ENCODE measurements around the gene RAB7A.
"Not testable (repeated sequence)": the region's sequence is repeated elsewhere in the genome, so short reads cannot be mapped to it uniquely, and the experiment has no call there.

RAB7A gene

GRCh38 chr3:128710816-128711433 is 15.1 kb upstream of the RAB7A start:
- DNase-seq (ENCODE audit: low spot score) = no peak

DNA sequence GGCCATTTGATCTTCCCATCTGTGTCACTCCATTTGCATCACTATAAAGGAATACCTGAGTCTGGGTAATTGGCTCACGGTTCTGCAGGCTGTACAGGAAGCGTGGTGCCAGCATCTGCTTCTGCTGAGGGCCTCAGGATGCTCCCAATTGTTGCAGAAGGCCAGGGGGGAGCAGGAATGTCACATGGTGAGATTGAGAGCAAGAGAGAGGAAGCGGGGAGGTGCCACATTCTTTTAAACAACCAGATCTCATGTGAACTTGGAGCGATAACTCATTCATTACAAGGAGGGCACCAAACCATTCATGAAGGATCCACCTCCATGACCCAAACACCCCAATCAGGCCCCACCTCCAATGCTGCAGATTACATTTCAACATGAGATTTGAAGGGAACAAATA is 13.1 kb upstream of the RAB7A start:
- DNase-seq (ENCODE audit: low spot score) = no peak

DNA sequence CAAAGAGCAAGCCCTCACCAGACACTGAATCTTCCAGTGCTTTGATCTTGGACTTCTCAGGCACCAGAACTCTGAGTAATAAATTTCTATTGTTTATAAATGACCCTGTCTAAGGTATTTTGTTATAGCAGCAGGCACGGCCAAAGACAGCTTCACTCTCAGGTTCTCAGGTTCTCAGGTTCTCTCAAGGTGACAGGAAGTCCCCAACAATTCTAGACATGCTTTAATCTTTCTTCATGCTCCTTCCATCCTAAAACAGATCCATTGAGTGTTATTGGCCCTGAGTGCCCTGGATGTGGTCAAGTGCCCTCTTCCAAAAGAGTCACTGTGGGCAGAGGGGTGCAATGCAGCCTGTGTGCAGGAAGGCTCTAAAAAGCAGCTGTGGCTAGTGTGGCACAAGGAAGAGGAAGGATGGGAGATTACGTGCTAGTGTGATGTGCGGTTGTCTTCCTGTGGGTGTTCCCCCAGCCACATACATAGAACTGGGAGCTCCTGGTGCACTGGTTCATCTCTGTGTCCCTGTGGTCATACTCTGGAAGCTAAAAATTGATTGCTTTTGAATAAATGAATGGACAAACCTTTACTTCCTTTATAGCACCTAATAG is 11.0 kb upstream of the RAB7A start:
- no peak for DNase-seq (ENCODE audit: low spot score)

GRCh38 chr3:128718892-128719291 is 7.1 kb upstream of the RAB7A start:
- DNase-seq (ENCODE audit: low spot score) = not testable (repeated sequence)

- no peak for DNase-seq (ENCODE audit: low spot score)
These were observed 5.1 kb upstream of the RAB7A start for GRCh38 chr3:128720891-128721290.

GRCh38 chr3:128723477-128723876 is 2.5 kb upstream of the RAB7A start:
- DNase-seq (ENCODE audit: low spot score) = no peak

GRCh38 chr3:128725547-128726022 is 398 bp upstream of the RAB7A start:
- DNase-seq (ENCODE audit: low spot score) = no peak

DNA sequence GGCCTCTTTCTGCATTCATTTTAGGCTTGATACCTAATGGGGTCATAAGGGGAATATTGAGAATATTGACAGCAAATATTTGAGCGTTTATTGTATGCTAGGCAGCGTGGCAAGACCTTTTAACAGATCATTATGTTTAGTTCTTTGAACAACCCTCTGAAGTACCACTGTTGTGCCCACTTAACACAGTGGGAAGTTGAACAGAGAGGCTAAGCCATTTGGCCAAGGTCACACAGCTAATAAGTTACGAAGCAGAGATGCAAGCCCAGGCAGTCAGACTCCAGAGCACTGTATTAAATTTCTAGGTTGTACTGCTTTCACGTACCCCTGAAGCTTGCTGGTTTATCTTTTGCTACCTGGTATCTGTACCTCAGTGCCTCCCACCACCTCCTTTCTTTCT is 1.1 kb downstream of the RAB7A start:
- DNase-seq (ENCODE audit: low spot score) = no peak

DNA sequence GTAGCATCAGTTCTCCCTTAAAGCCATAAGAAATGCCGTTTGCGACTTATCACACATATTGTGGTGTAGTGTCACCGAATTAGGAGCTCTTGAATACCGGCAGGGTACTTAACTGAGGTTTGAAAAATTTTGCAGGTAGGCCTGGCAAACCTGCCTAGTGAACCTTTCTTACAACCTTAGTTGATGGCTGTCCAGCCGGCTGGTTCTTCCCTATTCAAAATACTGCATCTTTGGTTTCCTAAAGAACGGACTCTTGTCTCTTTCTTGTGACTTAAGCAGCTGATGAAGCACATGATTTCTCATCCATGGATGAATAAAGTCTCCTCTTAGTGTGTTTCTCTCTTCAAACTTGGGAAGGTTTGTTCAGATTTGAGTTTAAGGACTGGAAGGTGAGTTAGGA is 1.5 kb downstream of the RAB7A start:
- DNase-seq (ENCODE audit: low spot score) = no peak

DNA sequence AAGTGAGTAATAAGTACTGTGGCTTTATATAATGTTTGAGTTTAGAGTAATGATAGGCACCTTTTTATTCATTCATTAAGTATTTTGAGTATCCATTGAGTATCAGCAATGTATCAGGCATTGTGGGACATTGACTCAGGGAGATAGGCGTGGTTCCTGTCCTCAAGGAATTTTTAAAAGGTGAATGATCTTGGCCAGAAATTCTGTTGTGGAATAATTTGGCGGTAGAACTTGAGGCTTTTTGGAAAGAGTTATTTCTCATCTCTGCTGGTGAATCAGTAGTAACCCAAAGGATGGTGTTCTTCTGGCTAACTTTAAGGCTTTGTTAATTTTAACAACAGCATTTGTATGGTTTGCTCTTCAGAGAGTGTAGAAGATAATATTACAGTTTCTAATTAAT is 2.0 kb downstream of the RAB7A start:
- no peak for DNase-seq (ENCODE audit: low spot score)

- not testable (repeated sequence) for DNase-seq (ENCODE audit: low spot score)
These were observed 2.5 kb downstream of the RAB7A start for GRCh38 chr3:128728521-128728920.

DNA sequence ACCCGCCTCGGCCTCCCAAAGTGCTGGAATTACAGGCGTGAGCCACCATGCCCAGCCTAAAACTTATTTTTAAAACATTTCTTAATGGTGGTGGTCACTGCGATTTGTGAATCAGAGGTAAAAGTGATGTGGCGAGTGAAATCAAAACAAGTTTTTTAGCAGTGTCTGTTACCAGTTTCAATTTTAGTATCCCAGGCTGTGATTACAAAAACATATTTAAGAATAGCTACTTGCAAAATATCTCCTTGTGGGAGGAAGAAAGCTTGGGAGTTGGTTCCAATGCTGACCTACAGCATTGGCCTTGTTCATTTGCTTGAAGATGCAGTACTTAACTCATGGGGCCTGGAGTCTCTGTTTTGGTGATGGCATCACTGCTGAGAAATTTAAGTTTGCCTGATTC is 4.5 kb downstream of the RAB7A start:
- no peak for DNase-seq (ENCODE audit: low spot score)

DNA sequence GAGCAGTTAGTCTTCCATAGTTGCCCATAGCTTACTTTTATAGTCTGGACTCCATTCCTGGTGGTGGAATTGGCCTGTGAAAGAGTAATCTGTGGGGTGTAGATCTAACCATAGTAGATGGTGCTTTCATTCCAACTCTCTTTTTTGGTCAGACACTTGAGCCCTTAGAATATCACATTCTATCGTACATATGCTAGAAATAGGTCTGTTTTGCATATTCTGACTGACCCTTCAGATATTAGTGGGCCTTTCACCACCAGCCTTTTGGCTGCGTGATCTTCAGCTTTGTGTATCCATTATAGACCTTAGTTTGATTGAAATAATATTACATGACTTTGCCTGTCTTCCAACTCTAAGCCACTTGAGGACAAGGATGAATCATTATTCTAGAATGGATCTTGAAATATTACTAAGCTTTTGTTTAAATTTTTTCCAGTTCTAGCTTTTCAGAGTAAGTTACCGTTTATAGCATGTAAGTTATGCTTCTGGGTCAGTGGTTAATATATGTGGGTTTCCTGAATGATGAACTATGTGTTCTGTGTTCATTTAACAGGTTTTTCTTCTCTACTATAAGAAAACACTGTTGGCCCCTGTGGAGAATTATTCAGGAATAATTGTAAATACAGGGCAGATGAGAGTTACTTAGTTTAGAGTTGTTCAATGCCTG is 8.7 kb downstream of the RAB7A start:
- DNase-seq (ENCODE audit: low spot score) = no peak

DNA sequence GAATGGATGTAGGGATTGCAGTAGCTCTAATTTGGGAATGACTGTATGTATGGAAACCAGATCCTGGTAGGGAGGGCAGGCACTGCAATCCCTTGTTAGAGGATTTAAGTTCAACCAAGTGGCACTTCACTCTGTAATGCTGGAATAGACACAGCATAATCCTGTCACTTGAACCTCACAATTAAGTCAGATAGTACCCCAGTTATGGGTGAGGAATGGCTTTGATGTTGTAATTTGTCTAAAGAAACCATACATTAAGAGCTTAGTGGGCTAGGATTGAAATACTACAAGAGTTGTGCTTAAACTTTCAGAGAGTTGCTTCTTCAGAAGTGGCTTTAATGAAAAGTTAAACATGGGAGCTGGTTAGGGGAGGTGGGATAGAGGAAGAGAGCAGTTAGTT is 9.3 kb downstream of the RAB7A start:
- no peak for DNase-seq (ENCODE audit: low spot score)

DNA sequence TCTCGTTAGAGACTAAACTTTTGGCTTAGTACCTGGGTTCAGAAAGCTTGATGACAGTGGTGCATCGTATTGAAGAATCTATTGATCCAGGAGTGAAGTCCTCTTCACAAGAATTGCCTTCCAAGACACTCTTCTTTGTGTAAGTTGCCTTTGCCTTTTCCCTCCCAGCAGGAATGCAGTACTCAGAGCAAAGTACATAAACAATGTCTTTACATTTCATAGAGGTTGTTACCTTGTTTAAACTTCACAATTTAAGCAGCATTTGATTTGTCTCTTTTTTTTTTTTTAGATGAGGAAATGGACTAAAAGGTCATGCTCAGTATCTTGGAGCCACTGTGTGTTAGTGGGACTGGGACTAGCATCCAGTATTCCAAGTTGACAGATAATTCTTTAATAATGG is 9.9 kb downstream of the RAB7A start:
- DNase-seq (ENCODE audit: low spot score) = no peak

- DNase-seq (ENCODE audit: low spot score) = no peak
These were observed 10.6 kb downstream of the RAB7A start for GRCh38 chr3:128736601-128737000.

GRCh38 chr3:128740621-128741020 is 14.6 kb downstream of the RAB7A start:
- DNase-seq (ENCODE audit: low spot score) = no peak

DNA sequence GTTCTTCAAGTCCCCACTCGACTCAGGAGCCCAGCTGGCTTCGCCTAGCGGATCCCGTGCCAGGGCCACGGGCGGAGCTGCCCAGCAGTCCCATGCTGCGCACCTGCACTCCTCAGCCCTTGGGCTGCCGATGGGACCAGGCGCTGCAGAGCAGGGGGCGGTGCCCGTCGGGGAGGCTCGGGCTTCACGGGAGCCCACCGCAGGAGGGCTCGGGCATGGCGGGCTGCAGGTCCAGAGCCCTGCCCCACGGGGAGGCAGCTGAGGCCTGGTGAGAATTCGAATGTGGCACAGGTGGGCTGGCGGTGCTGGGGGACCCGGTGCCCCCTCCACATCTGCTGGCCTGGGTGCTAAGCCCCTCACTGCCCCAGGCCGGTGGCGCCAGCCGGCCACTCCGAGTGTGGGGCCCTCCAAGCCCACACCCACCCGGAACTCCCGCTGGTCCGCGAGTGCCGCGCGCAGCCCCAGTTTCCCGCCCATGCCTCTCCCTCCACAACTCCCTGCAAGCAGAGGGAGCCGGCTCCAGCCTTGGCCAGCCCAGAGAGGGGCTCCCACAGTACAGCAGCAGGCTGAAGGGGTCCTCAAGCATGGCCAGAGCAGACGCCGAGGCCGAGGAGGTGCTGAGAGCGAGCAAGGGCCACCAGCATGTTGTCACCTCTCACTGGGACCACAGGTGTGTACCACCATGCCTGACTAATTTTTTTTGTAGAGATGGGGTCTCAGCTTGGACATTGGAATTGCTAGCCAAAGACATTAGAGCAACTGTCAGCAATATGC is 17.0 kb downstream of the RAB7A start:
- no peak for DNase-seq (ENCODE audit: low spot score)

DNA sequence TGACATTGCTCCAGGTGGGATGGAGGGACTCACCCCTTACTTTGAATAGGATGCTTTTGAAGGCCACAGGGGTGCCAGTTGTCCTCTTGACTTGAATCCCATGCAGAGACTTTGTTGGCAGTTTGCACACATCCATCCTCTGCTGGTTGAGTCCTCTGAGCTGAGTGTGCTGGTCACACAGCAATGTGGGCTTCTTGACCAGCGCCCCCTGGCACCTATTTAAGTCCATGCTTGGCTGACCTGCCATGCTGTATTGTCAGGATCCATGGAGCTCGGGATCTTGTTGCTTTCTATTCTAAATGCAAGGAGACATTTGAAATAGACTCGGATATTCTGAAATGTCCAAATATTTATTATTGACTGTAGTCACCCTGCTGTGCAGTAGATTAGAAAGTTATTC is 19.8 kb downstream of the RAB7A start:
- DNase-seq (ENCODE audit: low spot score) = no peak

DNA sequence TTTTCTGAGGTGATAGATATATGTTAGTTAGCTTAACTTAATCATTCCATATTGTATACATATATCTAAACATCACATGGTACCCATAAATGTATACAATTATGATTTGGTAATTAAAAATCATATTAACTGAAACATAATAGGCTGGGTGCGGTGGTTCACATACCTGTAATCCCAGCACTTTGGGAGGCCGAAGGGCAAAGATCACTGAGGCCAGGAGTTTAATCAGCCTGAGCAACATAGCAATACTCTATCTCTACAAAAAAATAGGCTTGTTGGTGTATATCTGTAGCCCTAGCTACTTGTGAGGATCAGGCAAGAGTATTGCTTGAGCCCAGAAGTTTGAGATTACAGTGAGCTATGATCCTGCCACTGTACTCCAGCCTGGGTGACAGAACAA is 20.9 kb downstream of the RAB7A start:
- no peak for DNase-seq (ENCODE audit: low spot score)

DNA sequence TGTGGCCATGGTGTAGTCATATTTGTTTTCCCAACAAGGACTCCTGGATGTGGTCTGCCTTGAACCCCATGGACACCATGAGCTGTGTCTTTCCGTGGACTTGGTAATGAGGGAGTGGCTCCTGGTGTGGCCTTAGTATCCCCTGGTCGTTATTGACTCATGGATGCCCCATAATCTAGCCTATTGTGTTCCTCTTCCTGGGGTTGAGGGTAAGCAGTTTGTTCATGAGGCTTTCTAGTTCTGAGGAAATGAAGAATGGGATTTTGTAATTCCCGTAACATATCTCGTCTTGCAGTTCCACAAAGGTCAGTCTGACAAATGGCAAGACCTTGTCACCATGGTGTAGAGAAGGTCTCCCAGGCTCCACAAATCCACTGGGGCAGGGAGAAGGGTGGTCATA is 22.6 kb downstream of the RAB7A start:
- no peak for DNase-seq (ENCODE audit: low spot score)

GRCh38 chr3:128749035-128749434 is 23.1 kb downstream of the RAB7A start:
- no peak for DNase-seq (ENCODE audit: low spot score)

DNA sequence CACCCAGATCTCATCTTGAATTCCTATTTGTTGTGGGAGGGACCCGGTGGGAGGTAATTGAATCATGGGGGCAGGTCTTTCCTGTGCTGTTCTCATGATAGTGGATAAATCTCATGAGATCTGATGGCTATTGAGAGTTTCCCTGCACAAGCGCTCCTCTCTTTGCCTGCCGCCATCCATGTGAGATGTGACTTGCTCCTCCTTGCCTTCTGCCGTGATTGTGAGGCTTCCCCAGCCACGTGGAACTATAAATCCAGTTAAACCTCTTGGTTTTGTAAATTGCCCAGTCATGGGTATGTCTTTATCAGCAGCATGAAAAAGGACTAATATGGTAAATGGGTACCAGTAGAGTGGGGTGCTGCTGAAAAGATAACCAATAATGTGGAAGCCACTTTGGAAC is 23.6 kb downstream of the RAB7A start:
- DNase-seq (ENCODE audit: low spot score) = not testable (repeated sequence)

Data from ecto neural progenitor cell (in vitro differentiated cells).